Upper lobe of left lung (tissue), 6 donors: Measurements from ENCODE around the gene F2R. TPM values are rescaled to one million over a fixed set of nuclear protein-coding genes. Genes with fewer than 3 reads are reported as not detected.
A peak's percentile ranks its signal among the peaks of the same experiment; 100 is the strongest.
"Not testable (repeated sequence)": the region's sequence is repeated elsewhere in the genome, so short reads cannot be mapped to it uniquely, and the experiment has no call there.

Experiments used
- ATAC-seq, 2 donors: fragments of 200-7000 bp; cut with Tn5 transposase; one replicate each; pipeline ENCODE4 v1.9.1; 2022; ENCODE audit warnings: mild to moderate bottlenecking in 2 of 2, moderate library complexity in 2 of 2; ENCODE audit not compliant: low FRiP score in 2 of 2
- DNase-seq, 2 donors: peaks; one replicate each; pipeline ENCODE4 v3.0.0-alpha.2; 2019 to 2020
- H3K27ac ChIP-seq, 4 donors: fragments of 200-600 bp; sonication (generic); one replicate each; pipeline ENCODE4 v1.5.1; 2016 to 2019
- H3K27me3 ChIP-seq, 4 donors: fragments of 200-600 bp; sonication (generic); one replicate each; pipeline ENCODE4 v1.5.1; 2017 to 2019
- H3K36me3 ChIP-seq, 4 donors: fragments of 200-600 bp; sonication (generic); one replicate each; pipeline ENCODE4 v1.5.1; 2016 to 2019
- H3K4me1 ChIP-seq, 4 donors: fragments of 200-600 bp; sonication (generic); one replicate each; pipeline ENCODE4 v1.5.1; 2018 to 2019
- H3K4me3 ChIP-seq, 4 donors: fragments of 200-600 bp; sonication (generic); one replicate each; pipeline ENCODE4 v1.5.1; 2017 to 2019; ENCODE audit warnings: mild to moderate bottlenecking in 2 of 4, moderate library complexity in 1 of 4
- H3K9me3 ChIP-seq, 4 donors: fragments of 200-600 bp; sonication (generic); one replicate each; pipeline ENCODE4 v1.5.1; 2018 to 2019
- CTCF ChIP-seq, 6 experiments: fragments of 450-650 bp in 4 of 6; fragments of 200-600 bp in 2 of 6; sonication (generic) in 2 of 6; IDR thresholded peaks; one replicate each; pipeline ENCODE4 v1.5.1; 2016 to 2019; ENCODE audit warnings: antibody characterized with exemption in 6 of 6
- EP300 ChIP-seq, 4 donors: sonication (generic); formaldehyde crosslinking; IDR thresholded peaks; one replicate each; pipeline ENCODE4 v1.5.1; 2017; ENCODE audit warnings: antibody characterized with exemption in 4 of 4, control low read depth in 2 of 4
- POLR2A ChIP-seq, 4 donors: fragments of 450-650 bp; IDR thresholded peaks; one replicate each; pipeline ENCODE4 v1.5.1; 2016 to 2017; ENCODE audit warnings: antibody characterized with exemption in 4 of 4, mild to moderate bottlenecking in 2 of 4
- POLR2AphosphoS5 ChIP-seq, 2 donors: sonication (generic); formaldehyde crosslinking; IDR thresholded peaks; one replicate each; pipeline ENCODE4 v1.5.1; 2017; ENCODE audit warnings: antibody characterized with exemption in 2 of 2
- WGBS, 2 donors: methylation state at CpG; one replicate each; pipeline ENCODE4 v1.1.5; 2017 to 2018; 5-methylcytosine and 5-hydroxymethylcytosine counted together
- total RNA-seq, 6 donors: library from RNA; depleted of rRNA in 4 of 6; stranded (reverse); fragments of >200 nt in 4 of 6; gene quantifications; one replicate each; pipeline versions ENCODE4 v1.1.0 to v1.2.1, GENCODE V29; 2016 to 2021
- donor health status: DM: no; HTN: no; CAD: no; lungs with moderate emphysema.
- donor health status: DM: no; HTN: yes; CAD: no; lungs with severe emphysema.

Gene F2R
- total RNA-seq, 6 donors from 2014 or later: 11.5 to 34.2 (median 20.1) TPM

DNA sequence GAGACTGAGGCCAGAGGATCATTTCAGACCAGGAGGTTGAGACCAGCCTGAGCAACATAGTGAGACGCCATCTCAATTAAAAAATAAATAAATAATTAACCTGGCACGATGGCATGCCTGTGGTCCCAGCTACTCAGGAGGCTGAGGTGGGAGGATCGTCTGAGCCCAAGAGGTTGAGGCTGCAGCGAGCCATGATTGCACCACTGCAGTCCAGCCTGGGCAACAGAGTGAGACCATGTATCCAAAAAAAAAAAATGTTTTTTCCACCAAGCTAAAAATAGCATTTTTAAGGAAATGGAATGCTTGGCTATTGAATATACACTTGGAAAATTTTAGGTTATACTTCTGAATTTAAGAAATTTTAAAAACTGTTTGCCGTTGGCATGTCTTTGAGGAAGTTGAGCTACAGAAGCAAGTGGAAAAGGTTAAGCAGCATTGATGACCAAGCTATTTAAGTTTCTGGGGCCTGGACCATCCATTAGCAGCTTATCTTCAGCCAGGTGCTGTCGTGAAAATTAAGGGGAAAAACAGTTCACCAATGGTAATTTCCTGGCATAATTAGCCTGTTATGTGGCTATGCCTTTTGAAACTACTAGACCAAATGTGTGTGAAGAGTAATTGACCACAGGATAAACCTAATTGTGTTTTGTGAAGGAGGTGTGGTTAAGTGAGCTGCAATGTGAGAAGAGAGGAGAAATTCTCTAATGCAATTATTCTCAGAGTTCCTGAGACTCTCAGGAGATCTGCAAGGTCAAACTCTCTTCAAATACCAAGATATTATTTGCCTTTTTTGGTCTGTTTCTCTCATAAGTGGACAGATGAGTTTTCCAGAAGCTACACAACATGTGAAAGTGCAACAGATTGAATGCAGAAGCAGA is 21.0 kb downstream of the F2R start:
- DNase-seq (no peak), ATAC-seq (no peak)
- Histone ChIP-seq H3K4me3 (no peak overlapping the region), H3K27ac (no peak overlapping the region), H3K4me1 (peaks cover 4 to 16% (median 11%) of the 10 kb centered on the region in 4 donors), H3K27me3 (no peaks in the 10 kb centered on the region), H3K9me3 (no peaks in the 10 kb centered on the region), H3K36me3 (peaks cover 0 to 5% (median 0%) of the 10 kb centered on the region in 4 donors)
- TF ChIP-seq CTCF (IDR thresholded peaks at IDR 0.05): no peak
- no peak for TF ChIP-seq POLR2A (IDR thresholded peaks at IDR 0.05)
- no peak for TF ChIP-seq EP300 (IDR thresholded peaks at IDR 0.05)
- TF ChIP-seq POLR2AphosphoS5 (IDR thresholded peaks at IDR 0.05): no peak
- WGBS, 2 donors: 74 to 75% methylated on average over 6 of the region's 6 CpGs

DNA sequence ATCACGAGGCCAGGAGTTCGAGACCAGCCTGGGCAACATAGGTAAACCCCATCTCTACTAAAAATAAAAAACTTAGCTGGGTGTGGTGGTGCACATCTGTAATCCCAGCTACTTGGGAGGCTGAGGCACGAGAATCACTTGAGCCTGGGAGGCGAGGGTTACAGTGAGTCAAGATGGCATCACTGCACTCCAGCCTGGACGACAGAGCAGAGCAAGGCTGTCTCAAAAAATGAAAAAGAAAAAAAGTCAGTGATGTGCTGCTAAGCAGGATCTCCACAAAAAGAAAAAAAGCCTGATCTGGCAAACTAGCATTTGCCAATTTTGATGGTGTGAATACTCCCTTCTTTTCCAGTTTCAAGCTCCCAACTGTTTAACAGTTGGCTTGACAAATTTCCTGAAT is 21.9 kb downstream of the F2R start:
- no peaks in the 10 kb centered on the region for H3K9me3 ChIP-seq
- H3K4me3 ChIP-seq: no peak overlapping the region
- DNase-seq: no peak
- ATAC-seq: no peak
- peak overlapping the region in 3 of 4 donors; percentile 33 to 67 (median 42) for H3K27ac ChIP-seq
- H3K36me3 ChIP-seq: peaks cover 0 to 5% (median 0%) of the 10 kb centered on the region in 4 donors
- TF ChIP-seq EP300 (IDR thresholded peaks at IDR 0.05) (no peak), POLR2A (IDR thresholded peaks at IDR 0.05) (no peak), POLR2AphosphoS5 (IDR thresholded peaks at IDR 0.05) (no peak), CTCF (IDR thresholded peaks at IDR 0.05) (no peak)
- H3K27me3 ChIP-seq: no peaks in the 10 kb centered on the region
- H3K4me1 ChIP-seq: peaks cover 4 to 16% (median 11%) of the 10 kb centered on the region in 4 donors
- WGBS, 2 donors: 83 to 86% methylated on average over 5 of the region's 5 CpGs

DNA sequence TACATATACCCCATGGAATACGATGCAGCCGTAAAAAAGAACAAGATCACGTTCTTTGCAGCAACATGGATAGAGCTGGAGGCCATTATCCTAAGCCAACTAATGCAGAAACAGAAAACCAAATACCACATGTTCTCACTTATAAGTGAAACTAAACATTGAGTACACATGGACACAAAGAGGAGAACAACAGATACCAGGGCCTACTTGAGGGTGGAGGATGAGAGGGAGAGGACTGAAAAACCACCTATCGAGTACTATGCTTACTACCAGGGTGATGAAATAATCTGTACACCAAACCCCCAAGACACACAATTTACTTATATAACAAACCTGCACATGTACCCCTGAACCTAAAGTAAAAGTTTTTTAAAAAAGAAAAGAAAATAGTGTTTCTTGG is 25.6 kb downstream of the F2R start:
- not testable (repeated sequence) for H3K27me3 ChIP-seq, ATAC-seq, DNase-seq, H3K36me3 ChIP-seq, H3K27ac ChIP-seq, H3K9me3 ChIP-seq, H3K4me3 ChIP-seq
- H3K4me1 ChIP-seq: peaks cover 4 to 16% (median 11%) of the 10 kb centered on the region in 4 donors
- 87 to 99% methylated on average over 4 of the region's 4 CpGs for WGBS, 2 donors

DNA sequence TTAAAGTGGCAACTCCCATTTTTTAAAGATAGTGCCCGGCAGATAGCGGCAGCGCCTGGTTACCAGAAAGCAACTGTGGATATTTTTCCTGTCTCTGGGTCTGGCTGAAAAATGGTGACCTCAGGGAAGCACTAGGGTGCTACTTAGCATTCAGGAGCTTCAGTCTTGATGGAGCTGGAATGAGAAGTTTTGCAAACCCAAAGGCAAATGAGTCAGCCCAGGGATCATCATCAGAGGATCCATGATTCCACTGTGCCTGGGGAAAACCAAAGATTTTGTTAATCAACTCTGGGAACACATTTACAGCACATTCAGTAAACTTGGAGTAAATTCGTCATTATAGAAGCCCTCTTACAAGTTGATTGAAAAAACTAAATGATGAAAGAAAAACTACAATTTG is 26.7 kb downstream of the F2R start:
- H3K4me1 ChIP-seq: peaks cover 4 to 13% (median 9%) of the 10 kb centered on the region in 4 donors
- H3K27ac ChIP-seq: no peak overlapping the region
- H3K36me3 ChIP-seq: no peaks in the 10 kb centered on the region
- no peak for DNase-seq
- H3K9me3 ChIP-seq: no peaks in the 10 kb centered on the region
- ATAC-seq: no peak
- no peak overlapping the region for H3K4me3 ChIP-seq
- no peaks in the 10 kb centered on the region for H3K27me3 ChIP-seq
- no peak for TF ChIP-seq POLR2A (IDR thresholded peaks at IDR 0.05)
- 83 to 88% methylated on average over 4 of the region's 4 CpGs for WGBS, 2 donors

DNA sequence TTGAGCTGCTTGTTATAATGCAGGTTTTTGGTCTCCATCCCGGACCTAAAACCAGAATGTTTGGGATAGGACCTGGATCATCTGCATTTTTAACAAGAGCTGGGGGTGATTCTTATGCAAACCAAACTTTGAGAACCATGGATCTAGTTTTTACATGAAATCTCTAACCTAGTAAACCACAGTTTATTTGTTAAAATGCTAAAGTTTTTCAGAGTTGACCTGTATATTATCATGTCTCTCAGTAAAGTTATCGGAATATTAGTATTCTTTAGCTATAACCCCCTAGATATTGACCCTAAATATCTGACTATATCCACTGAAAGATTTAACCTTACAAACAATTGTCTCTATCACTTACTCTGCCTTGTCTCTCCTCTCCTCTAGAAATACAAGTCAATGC is 28.7 kb downstream of the F2R start:
- 72 to 78% methylated on average over 2 of the region's 2 CpGs for WGBS, 2 donors
- no peaks in the 10 kb centered on the region for H3K27me3 ChIP-seq
- no peak for ATAC-seq

More for the DNA sequence above, 28.7 kb downstream of the F2R start:
- TF ChIP-seq CTCF (IDR thresholded peaks at IDR 0.05) (no peak), POLR2AphosphoS5 (IDR thresholded peaks at IDR 0.05) (no peak), EP300 (IDR thresholded peaks at IDR 0.05) (no peak), POLR2A (IDR thresholded peaks at IDR 0.05) (no peak)
- Histone ChIP-seq H3K27ac (peak overlapping the region in 2 of 4 donors; percentile 0 to 41), H3K4me3 (no peak overlapping the region), H3K4me1 (peaks cover 0 to under 1% (median 0%) of the 10 kb centered on the region in 4 donors), H3K36me3 (no peaks in the 10 kb centered on the region), H3K9me3 (no peaks in the 10 kb centered on the region)
- no peak for DNase-seq
